ENCODE data around the gene DST.

DNA sequence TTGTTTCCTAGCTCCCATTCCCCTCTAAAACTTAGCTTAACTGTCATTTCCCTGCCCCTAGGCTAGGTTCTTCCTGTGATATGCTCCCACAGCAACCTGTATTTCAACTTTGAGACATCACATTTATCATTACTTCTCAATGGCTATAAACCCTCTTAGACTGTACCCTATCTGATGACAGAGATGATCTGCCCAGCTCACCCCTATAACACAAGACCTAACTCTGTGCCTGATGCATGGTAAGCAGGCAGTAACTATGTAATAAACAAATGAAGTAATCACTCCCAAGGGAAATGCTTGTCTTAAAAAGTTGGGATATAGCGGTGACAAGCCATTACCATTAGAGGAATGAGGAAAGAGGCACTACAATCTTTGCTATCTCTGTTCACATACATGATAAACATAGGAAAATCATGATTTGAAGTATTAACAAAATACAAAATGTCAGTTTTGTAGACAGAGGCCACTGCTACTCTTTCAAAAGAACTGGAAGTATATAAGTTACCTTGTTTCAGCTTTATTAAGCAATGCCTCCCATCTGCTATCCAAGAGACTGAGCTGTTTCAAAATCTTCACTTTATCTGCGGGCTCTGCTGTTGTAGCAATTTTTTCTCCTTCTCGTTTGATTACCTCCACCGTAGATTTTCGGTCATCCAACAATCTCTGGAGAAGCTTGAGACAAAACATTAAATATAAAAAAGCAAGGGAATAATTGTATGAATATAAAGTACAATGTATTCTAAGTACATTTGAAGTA, 110.7 kb downstream of the DST start:
- TF ChIP-seq, protein P1, sequence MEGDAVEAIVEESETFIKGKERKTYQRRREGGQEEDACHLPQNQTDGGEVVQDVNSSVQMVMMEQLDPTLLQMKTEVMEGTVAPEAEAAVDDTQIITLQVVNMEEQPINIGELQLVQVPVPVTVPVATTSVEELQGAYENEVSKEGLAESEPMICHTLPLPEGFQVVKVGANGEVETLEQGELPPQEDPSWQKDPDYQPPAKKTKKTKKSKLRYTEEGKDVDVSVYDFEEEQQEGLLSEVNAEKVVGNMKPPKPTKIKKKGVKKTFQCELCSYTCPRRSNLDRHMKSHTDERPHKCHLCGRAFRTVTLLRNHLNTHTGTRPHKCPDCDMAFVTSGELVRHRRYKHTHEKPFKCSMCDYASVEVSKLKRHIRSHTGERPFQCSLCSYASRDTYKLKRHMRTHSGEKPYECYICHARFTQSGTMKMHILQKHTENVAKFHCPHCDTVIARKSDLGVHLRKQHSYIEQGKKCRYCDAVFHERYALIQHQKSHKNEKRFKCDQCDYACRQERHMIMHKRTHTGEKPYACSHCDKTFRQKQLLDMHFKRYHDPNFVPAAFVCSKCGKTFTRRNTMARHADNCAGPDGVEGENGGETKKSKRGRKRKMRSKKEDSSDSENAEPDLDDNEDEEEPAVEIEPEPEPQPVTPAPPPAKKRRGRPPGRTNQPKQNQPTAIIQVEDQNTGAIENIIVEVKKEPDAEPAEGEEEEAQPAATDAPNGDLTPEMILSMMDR (IDR thresholded peaks at IDR 0.05 in 2 of 3, conservative IDR thresholded peaks at IDR 0.05 in 1 of 3; ENCODE audit: borderline replicate concordance in 1 of 3, insufficient read depth in 1 of 3, low read depth in 2 of 3, low read length in 2 of 3): no peak
- TF ChIP-seq RAD21 (IDR thresholded peaks at IDR 0.05; ENCODE audit: low read depth) (no peak), POLR2AphosphoS5 (IDR thresholded peaks at IDR 0.05; ENCODE audit: low read depth, low read length) (no peak), ZNF274 (IDR thresholded peaks at IDR 0.05; ENCODE audit: low read depth, low read length) (no peak), FOSL1 (IDR thresholded peaks at IDR 0.05; ENCODE audit: low read depth) (no peak)
